GM06990 (cell line): ENCODE measurements around the gene FAM131C.
A peak's percentile ranks its signal among the peaks of the same experiment; 100 is the strongest.

ENCODE experiments used
- DNase-seq: peaks from one replicate; pipeline ENCODE4 v3.0.0-alpha.2; 2011; ENCODE audit not compliant: insufficient read length; ENCODE audit errors: extremely low read depth
- H3K27me3 ChIP-seq: replicated peaks from 2 replicates; pipeline ENCODE4 v1.6.0; 2011; ENCODE audit warnings: low read length; ENCODE audit not compliant: control insufficient read depth, insufficient read depth
- H3K36me3 ChIP-seq: 2 replicates; pipeline ENCODE4 v1.5.1; 2011; ENCODE audit warnings: low read length; ENCODE audit not compliant: control insufficient read depth, insufficient read depth
- H3K4me3 ChIP-seq: replicated peaks from 2 replicates; pipeline ENCODE4 v1.5.1; 2011; ENCODE audit warnings: low read depth, mild to moderate bottlenecking, control low read depth, low read length
- CTCF ChIP-seq: IDR thresholded peaks from 2 replicates; pipeline ENCODE4 v1.5.1; 2011; ENCODE audit warnings: low read length, control low read depth, mild to moderate bottlenecking, inconsistent platforms; ENCODE audit not compliant: insufficient read depth, poor library complexity, severe bottlenecking

The FAM131C gene

GRCh38 chr1:16011936-16012589 lies 61.4 kb downstream of the FAM131C start:
- Histone ChIP-seq H3K4me3 (no peak overlapping the region), H3K27me3 (no peaks in the 10 kb centered on the region), H3K36me3 (no peaks in the 10 kb centered on the region)
- no peak for TF ChIP-seq CTCF
- no peak for DNase-seq

- no peak for TF ChIP-seq CTCF
- H3K27me3 ChIP-seq = no peaks in the 10 kb centered on the region
- no peak for DNase-seq
- no peak overlapping the region for H3K4me3 ChIP-seq
- no peaks in the 10 kb centered on the region for H3K36me3 ChIP-seq
These were observed 62.6 kb downstream of the FAM131C start for GRCh38 chr1:16010837-16011236.

GRCh38 chr1:16009678-16010077 lies 63.8 kb downstream of the FAM131C start:
- no peaks in the 10 kb centered on the region for H3K36me3 ChIP-seq
- TF ChIP-seq CTCF = no peak
- no peak overlapping the region for H3K4me3 ChIP-seq
- no peaks in the 10 kb centered on the region for H3K27me3 ChIP-seq
- no peak for DNase-seq

GRCh38 chr1:16009030-16009460 lies 64.4 kb downstream of the FAM131C start:
- TF ChIP-seq CTCF = peak; percentile 94
- H3K27me3 ChIP-seq = no peaks in the 10 kb centered on the region
- no peak overlapping the region for H3K4me3 ChIP-seq
- H3K36me3 ChIP-seq = no peaks in the 10 kb centered on the region
- DNase-seq = no peak
